ENCODE measurements around the gene G6PC1. TPM values are rescaled to one million over a fixed set of nuclear protein-coding genes. Genes with fewer than 3 reads are reported as not detected.
A peak's percentile ranks its signal among the peaks of the same experiment; 100 is the strongest.

G6PC1 gene
- total and polyA plus RNA-seq, 2 of the 13 experiments (the other 11 are each of a cell fraction or from before 2014, with no cell fraction given) = 1.7 to 37.9 TPM

- no peak for TF ChIP-seq BCLAF1 (IDR thresholded peaks at IDR 0.05)
- TF ChIP-seq NRL (CRISPR knock-in tag; IDR thresholded peaks at IDR 0.05; ENCODE audit: borderline replicate concordance) = no peak
- no peak for TF ChIP-seq NR2C2 (CRISPR knock-in tag; IDR thresholded peaks at IDR 0.05; ENCODE audit: borderline replicate concordance)
- TF ChIP-seq MZF1 (CRISPR knock-in tag; IDR thresholded peaks at IDR 0.05; ENCODE audit: borderline replicate concordance) = no peak
- TF ChIP-seq MNT (IDR thresholded peaks at IDR 0.05) = no peak
- TF ChIP-seq SOX6 (IDR thresholded peaks at IDR 0.05) = no peak
- TF ChIP-seq SOX6 (CRISPR knock-in tag; IDR thresholded peaks at IDR 0.05) = no peak
- no peak for TF ChIP-seq SNAPC4 (CRISPR knock-in tag; IDR thresholded peaks at IDR 0.05)
- no peak for TF ChIP-seq HOXA7 (CRISPR knock-in tag; IDR thresholded peaks at IDR 0.05)
- no peak for TF ChIP-seq RNF219 (CRISPR knock-in tag; IDR thresholded peaks at IDR 0.05)
- no peak for TF ChIP-seq HCFC1 (IDR thresholded peaks at IDR 0.05; ENCODE audit: low read depth, low read length)
- TF ChIP-seq ZNF766 (CRISPR knock-in tag; IDR thresholded peaks at IDR 0.05; ENCODE audit: borderline replicate concordance) = no peak
- TF ChIP-seq EZH2 (conservative IDR thresholded peaks at IDR 0.05; ENCODE audit: low read depth, low read length) = no peak
- TF ChIP-seq NFE2L1 (CRISPR knock-in tag; IDR thresholded peaks at IDR 0.05; ENCODE audit: borderline replicate concordance) = 0 out of 2 replicates have a peak, but pooled peaks have one; percentile 13
- no peak for TF ChIP-seq ZSCAN20 (CRISPR knock-in tag; IDR thresholded peaks at IDR 0.05; ENCODE audit: borderline replicate concordance)
- TF ChIP-seq ZNF558 (CRISPR knock-in tag; IDR thresholded peaks at IDR 0.05; ENCODE audit: borderline replicate concordance) = 0 out of 2 replicates have a peak, but pooled peaks have one; percentile 65
- peak; percentile 44; the same call in 1 of the 2 replicates for TF ChIP-seq NCOA2 (CRISPR knock-in tag; IDR thresholded peaks at IDR 0.05)
- no peak for TF ChIP-seq ZSCAN22 (CRISPR knock-in tag; IDR thresholded peaks at IDR 0.05)
These were observed 2.3 kb upstream of the G6PC1 start (continued) for GRCh38 chr17:42898147-42898811.

All from HepG2 (cell line).